ENCODE measurements around the gene ZBTB7B. TPM values are rescaled to one million over a fixed set of nuclear protein-coding genes. Genes with fewer than 3 reads are reported as not detected.

Gene ZBTB7B
- total RNA-seq, 2 donors from 2014 or later = 35.3 to 66.3 TPM

- no peaks in the 10 kb centered on the region for H3K9me3 ChIP-seq
- no peak overlapping the region for H3K27ac ChIP-seq
- H3K4me1 ChIP-seq (ENCODE audit: control insufficient read depth in 1 of 2, low read depth in 2 of 2) = no peaks in the 10 kb centered on the region
- no peaks in the 10 kb centered on the region for H3K36me3 ChIP-seq
- ATAC-seq (ENCODE audit: insufficient number of reproducible peaks, low FRiP score, low read depth) (no peak), DNase-seq (ENCODE audit: low spot score) (no peak)
- no peaks in the 10 kb centered on the region for H3K27me3 ChIP-seq (replicated peaks; ENCODE audit: insufficient read depth)
- H3K4me3 ChIP-seq = no peak overlapping the region
- no peak for TF ChIP-seq CTCF (IDR thresholded peaks at IDR 0.05)
These were observed 33.3 kb downstream of the ZBTB7B start for GRCh38 chr1:155035936-155036335.

GRCh38 chr1:155037043-155037442, 34.4 kb downstream of the ZBTB7B start:
- DNase-seq (ENCODE audit: low spot score) (no peak), ATAC-seq (ENCODE audit: insufficient number of reproducible peaks, low FRiP score, low read depth) (no peak)
- no peaks in the 10 kb centered on the region for H3K27me3 ChIP-seq (replicated peaks; ENCODE audit: insufficient read depth)
- H3K9me3 ChIP-seq = no peaks in the 10 kb centered on the region
- no peak for TF ChIP-seq CTCF (IDR thresholded peaks at IDR 0.05)
- no peaks in the 10 kb centered on the region for H3K4me1 ChIP-seq (ENCODE audit: control insufficient read depth in 1 of 2, low read depth in 2 of 2)
- H3K4me3 ChIP-seq = no peak overlapping the region
- no peaks in the 10 kb centered on the region for H3K36me3 ChIP-seq
- H3K27ac ChIP-seq = no peak overlapping the region

- no peaks in the 10 kb centered on the region for H3K27me3 ChIP-seq (replicated peaks; ENCODE audit: insufficient read depth)
- H3K4me3 ChIP-seq = no peak overlapping the region
- H3K36me3 ChIP-seq = no peaks in the 10 kb centered on the region
- no peak overlapping the region for H3K27ac ChIP-seq
- no peak for TF ChIP-seq CTCF (IDR thresholded peaks at IDR 0.05)
- no peaks in the 10 kb centered on the region for H3K4me1 ChIP-seq (ENCODE audit: control insufficient read depth in 1 of 2, low read depth in 2 of 2)
- DNase-seq (ENCODE audit: low spot score) (no peak), ATAC-seq (ENCODE audit: insufficient number of reproducible peaks, low FRiP score, low read depth) (no peak)
- H3K9me3 ChIP-seq = no peaks in the 10 kb centered on the region
These were observed 35.3 kb downstream of the ZBTB7B start for GRCh38 chr1:155037851-155038441.

- no peak for TF ChIP-seq CTCF (IDR thresholded peaks at IDR 0.05)
- Histone ChIP-seq H3K9me3 (no peaks in the 10 kb centered on the region), H3K4me3 (no peak overlapping the region), H3K27ac (no peak overlapping the region), H3K27me3 (replicated peaks; ENCODE audit: insufficient read depth) (no peaks in the 10 kb centered on the region), H3K4me1 (ENCODE audit: control insufficient read depth in 1 of 2, low read depth in 2 of 2) (no peaks in the 10 kb centered on the region), H3K36me3 (no peaks in the 10 kb centered on the region)
- DNase-seq (ENCODE audit: low spot score) (no peak), ATAC-seq (ENCODE audit: insufficient number of reproducible peaks, low FRiP score, low read depth) (no peak)
These were observed 36.2 kb downstream of the ZBTB7B start for GRCh38 chr1:155038602-155039307.

- no peak for ATAC-seq (ENCODE audit: insufficient number of reproducible peaks, low FRiP score, low read depth)
- Histone ChIP-seq H3K27ac (no peak overlapping the region), H3K4me1 (ENCODE audit: control insufficient read depth in 1 of 2, low read depth in 2 of 2) (no peaks in the 10 kb centered on the region), H3K4me3 (no peak overlapping the region), H3K9me3 (no peaks in the 10 kb centered on the region), H3K36me3 (no peaks in the 10 kb centered on the region), H3K27me3 (replicated peaks; ENCODE audit: insufficient read depth) (no peaks in the 10 kb centered on the region)
- no peak for DNase-seq (ENCODE audit: low spot score)
- TF ChIP-seq CTCF (IDR thresholded peaks at IDR 0.05) = no peak
These were observed 36.7 kb downstream of the ZBTB7B start for GRCh38 chr1:155039308-155039669.
